Testis (tissue), 2 donors: ENCODE data around the gene TBC1D1.

ENCODE experiments used
- POLR2A ChIP-seq: fragments of 450-650 bp; IDR thresholded peaks from one replicate; pipeline ENCODE4 v1.6.1; 2017; ENCODE audit warnings: antibody characterized with exemption, mild to moderate bottlenecking, moderate library complexity
- TF ChIP-seq, protein P1 (sequence below), 3 experiments: fragments of 450-650 bp in 2 of 3; fragments of 200-600 bp in 1 of 3; sonication (generic) in 1 of 3; IDR thresholded peaks; one replicate each; pipeline ENCODE4 v1.5.1; 2016 to 2019; ENCODE audit warnings: antibody characterized with exemption in 3 of 3, mild to moderate bottlenecking in 2 of 3, moderate library complexity in 1 of 3

DNA sequence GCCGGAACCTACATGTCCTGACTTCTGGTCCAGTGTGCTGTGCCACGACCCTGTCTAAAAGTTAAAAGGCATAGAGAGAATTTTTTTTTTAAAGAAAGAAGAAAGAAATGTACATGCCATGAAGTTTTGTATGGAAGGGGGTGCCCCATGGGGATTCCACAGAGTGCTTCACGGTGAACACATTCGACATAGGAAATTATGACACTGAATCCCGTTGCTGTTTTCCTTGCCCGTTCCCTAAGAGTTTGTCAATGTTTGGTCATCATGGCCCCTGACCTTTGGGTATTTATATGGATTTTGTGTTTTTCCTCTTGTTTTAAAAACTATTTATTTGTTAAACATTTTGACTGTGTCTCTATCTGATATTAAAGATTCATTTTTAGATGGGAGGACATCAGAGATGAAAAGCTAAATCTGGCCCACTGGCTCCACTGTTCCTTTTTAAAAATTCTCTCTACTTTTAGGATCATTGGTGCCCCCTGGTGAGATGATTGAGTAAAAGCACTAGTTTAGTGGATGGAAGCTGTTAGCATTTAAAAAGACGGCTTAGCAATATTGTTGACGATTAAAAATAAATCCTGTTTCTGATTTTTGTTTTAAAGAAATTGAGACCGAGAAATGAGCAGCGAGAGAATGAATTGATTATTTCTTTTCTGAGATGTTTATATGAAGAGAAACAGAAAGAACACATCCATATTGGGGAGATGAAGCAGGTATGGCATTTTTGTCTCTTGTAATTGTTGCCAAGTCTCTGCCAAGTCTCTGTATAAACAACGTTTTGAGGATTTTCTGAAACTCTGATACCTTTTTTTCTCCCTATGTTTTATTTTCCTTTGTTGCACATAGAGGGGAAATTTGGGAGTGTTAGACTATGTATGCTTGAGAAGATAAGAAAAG lies 144.3 kb downstream of the TBC1D1 start:
- TF ChIP-seq, protein P1, sequence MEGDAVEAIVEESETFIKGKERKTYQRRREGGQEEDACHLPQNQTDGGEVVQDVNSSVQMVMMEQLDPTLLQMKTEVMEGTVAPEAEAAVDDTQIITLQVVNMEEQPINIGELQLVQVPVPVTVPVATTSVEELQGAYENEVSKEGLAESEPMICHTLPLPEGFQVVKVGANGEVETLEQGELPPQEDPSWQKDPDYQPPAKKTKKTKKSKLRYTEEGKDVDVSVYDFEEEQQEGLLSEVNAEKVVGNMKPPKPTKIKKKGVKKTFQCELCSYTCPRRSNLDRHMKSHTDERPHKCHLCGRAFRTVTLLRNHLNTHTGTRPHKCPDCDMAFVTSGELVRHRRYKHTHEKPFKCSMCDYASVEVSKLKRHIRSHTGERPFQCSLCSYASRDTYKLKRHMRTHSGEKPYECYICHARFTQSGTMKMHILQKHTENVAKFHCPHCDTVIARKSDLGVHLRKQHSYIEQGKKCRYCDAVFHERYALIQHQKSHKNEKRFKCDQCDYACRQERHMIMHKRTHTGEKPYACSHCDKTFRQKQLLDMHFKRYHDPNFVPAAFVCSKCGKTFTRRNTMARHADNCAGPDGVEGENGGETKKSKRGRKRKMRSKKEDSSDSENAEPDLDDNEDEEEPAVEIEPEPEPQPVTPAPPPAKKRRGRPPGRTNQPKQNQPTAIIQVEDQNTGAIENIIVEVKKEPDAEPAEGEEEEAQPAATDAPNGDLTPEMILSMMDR (IDR thresholded peaks at IDR 0.05): peak; percentile 65 to 81 (median 73)
- TF ChIP-seq POLR2A: no peak
